ENCODE measurements around the gene TRIM41.

DNA sequence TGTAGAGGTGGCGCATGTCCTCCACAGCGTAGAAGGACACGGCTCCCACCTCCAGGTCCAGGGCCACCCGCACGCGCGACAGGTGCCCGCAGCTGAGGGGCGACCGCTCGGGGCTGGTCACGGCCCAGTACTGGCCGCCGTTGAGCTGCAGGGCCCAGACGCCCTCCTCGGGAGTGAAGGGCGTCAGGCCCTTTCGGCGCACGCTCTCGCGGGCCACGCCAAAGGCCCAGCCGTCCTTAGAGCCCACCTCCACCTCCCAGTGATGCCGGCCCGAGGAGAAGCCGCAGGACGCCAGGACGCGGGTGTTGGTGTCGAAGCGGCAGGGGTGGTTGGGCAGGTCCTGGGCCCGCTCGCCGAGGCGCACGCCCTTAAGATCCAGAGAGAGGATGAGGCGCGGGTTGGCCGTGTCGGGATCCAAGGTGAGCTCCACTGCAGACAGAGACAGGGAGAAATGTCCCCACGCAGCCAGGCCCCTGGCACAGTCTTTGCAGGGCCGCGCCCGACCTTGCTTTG lies 27.8 kb upstream of the TRIM41 start:
- TF ChIP-seq EZH2phosphoT487 (IDR thresholded peaks at IDR 0.05; ENCODE audit: borderline replicate concordance, low read length) = no peak
- TF ChIP-seq, protein P1, sequence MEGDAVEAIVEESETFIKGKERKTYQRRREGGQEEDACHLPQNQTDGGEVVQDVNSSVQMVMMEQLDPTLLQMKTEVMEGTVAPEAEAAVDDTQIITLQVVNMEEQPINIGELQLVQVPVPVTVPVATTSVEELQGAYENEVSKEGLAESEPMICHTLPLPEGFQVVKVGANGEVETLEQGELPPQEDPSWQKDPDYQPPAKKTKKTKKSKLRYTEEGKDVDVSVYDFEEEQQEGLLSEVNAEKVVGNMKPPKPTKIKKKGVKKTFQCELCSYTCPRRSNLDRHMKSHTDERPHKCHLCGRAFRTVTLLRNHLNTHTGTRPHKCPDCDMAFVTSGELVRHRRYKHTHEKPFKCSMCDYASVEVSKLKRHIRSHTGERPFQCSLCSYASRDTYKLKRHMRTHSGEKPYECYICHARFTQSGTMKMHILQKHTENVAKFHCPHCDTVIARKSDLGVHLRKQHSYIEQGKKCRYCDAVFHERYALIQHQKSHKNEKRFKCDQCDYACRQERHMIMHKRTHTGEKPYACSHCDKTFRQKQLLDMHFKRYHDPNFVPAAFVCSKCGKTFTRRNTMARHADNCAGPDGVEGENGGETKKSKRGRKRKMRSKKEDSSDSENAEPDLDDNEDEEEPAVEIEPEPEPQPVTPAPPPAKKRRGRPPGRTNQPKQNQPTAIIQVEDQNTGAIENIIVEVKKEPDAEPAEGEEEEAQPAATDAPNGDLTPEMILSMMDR (conservative IDR thresholded peaks at IDR 0.05; ENCODE audit: low read depth, low read length) = no peak
- TF ChIP-seq EZH2 (IDR thresholded peaks at IDR 0.05; ENCODE audit: low read length, unreplicated experiment) = no peak

All from PC-3 (cell line).